ENCODE data around the gene NGF. TPM values are rescaled to one million over a fixed set of nuclear protein-coding genes. Genes with fewer than 3 reads are reported as not detected.
A peak's percentile ranks its signal among the peaks of the same experiment; 100 is the strongest.

The NGF gene
- total RNA-seq, 6 donors from 2014 or later = 0.46 to 3.0 (median 1.6) TPM; not detected in 2

DNA sequence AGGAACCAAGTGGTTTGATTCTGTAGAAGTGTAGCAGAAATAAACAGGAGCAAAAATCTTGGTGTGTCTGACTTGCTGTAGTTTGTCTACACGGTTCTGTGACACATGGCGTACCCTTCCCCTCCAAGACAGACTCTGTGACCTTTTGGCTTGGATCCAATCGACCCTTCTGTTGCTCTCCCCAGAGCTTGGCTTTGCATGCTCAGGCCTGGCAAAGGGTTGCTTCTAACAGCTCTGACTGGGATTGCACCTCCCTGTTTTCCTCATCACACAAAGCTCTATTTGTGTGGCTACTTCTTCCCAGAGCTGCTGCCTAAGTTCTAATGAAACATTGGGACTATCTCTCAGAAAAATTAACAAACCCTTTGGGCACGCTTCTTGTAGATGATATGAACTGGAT lies 24.0 kb downstream of the NGF start:
- ATAC-seq (ENCODE audit: low FRiP score in 2 of 2) = no peak
- 47 to 71% methylated on average over 4 of the region's 4 CpGs for WGBS, 2 donors
- no peaks in the 10 kb centered on the region for H3K36me3 ChIP-seq

DNA sequence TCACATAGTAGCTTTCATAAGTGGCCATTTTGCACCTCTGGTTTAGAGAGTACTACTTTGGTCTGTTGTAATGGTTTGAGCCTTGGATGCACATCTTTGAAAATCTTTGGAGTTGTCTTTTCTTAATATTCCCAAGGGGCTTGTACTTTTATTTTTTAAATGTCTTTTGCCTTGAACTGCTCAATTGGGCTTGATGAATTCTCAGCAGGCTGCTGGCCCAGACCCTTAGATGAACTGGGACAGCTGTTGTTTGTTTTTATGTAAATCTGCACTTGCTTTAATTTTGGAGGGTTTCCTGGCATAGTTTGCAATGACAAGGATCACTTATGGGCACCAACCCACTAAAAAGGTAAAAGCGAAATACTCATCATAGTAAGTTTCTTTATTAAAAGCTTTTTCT lies 24.9 kb downstream of the NGF start:
- Histone ChIP-seq H3K36me3 (no peaks in the 10 kb centered on the region), H3K4me1 (peaks cover 0 to 20% (median 10%) of the 10 kb centered on the region in 4 donors), H3K9me3 (no peaks in the 10 kb centered on the region), H3K27ac (peak overlapping the region in 1 of 4 donors; percentile 1), H3K27me3 (no peaks in the 10 kb centered on the region), H3K4me3 (no peak overlapping the region)
- DNase-seq (no peak), ATAC-seq (ENCODE audit: low FRiP score in 2 of 2) (no peak)
- 92 to 96% methylated on average over 1 of the region's 1 CpG for WGBS, 2 donors
- TF ChIP-seq CTCF (IDR thresholded peaks at IDR 0.05) (no peak), EP300 (IDR thresholded peaks at IDR 0.05) (no peak), POLR2AphosphoS5 (IDR thresholded peaks at IDR 0.05) (no peak), POLR2A (IDR thresholded peaks at IDR 0.05) (no peak)

More for the DNA sequence above, 24.0 kb downstream of the NGF start:
- Histone ChIP-seq H3K4me1 (peaks cover 0 to 20% (median 10%) of the 10 kb centered on the region in 4 donors), H3K4me3 (no peak overlapping the region), H3K27ac (peak overlapping the region in 2 of 4 donors; percentile 11 to 59), H3K27me3 (no peaks in the 10 kb centered on the region), H3K9me3 (no peaks in the 10 kb centered on the region)
- no peak for DNase-seq
- TF ChIP-seq POLR2AphosphoS5 (IDR thresholded peaks at IDR 0.05) (no peak), EP300 (IDR thresholded peaks at IDR 0.05) (no peak), POLR2A (IDR thresholded peaks at IDR 0.05) (no peak), CTCF (IDR thresholded peaks at IDR 0.05) (no peak)

GRCh38 chr1:115312742-115313141 lies 25.3 kb downstream of the NGF start:
- TF ChIP-seq EP300 (IDR thresholded peaks at IDR 0.05) (no peak), CTCF (IDR thresholded peaks at IDR 0.05) (no peak), POLR2AphosphoS5 (IDR thresholded peaks at IDR 0.05) (no peak), POLR2A (IDR thresholded peaks at IDR 0.05) (no peak)
- H3K27me3 ChIP-seq = no peaks in the 10 kb centered on the region
- ATAC-seq (ENCODE audit: low FRiP score in 2 of 2) (no peak), DNase-seq (no peak)
- no peaks in the 10 kb centered on the region for H3K36me3 ChIP-seq
- peak overlapping the region in 1 of 4 donors; percentile 1 for H3K27ac ChIP-seq
- no peak overlapping the region for H3K4me3 ChIP-seq
- H3K9me3 ChIP-seq = no peaks in the 10 kb centered on the region
- peaks cover 0 to 20% (median 10%) of the 10 kb centered on the region in 4 donors for H3K4me1 ChIP-seq

- Histone ChIP-seq H3K4me1 (peaks cover 0 to 15% (median 9%) of the 10 kb centered on the region in 4 donors), H3K9me3 (no peaks in the 10 kb centered on the region), H3K27ac (no peak overlapping the region), H3K27me3 (no peaks in the 10 kb centered on the region), H3K4me3 (no peak overlapping the region), H3K36me3 (no peaks in the 10 kb centered on the region)
- no peak for TF ChIP-seq POLR2A (IDR thresholded peaks at IDR 0.05)
- TF ChIP-seq POLR2AphosphoS5 (IDR thresholded peaks at IDR 0.05) = no peak
- no peak for TF ChIP-seq CTCF (IDR thresholded peaks at IDR 0.05)
- no peak for TF ChIP-seq EP300 (IDR thresholded peaks at IDR 0.05)
- WGBS, 2 donors = 88 to 100% methylated on average over 1 of the region's 1 CpG
- ATAC-seq (ENCODE audit: low FRiP score in 2 of 2) (no peak), DNase-seq (no peak)
Measured at GRCh38 chr1:115311474-115311989, 26.5 kb downstream of the NGF start.
